Fibroblast of villous mesenchyme (primary cell): ENCODE results near the gene GNA15. TPM values are rescaled to one million over a fixed set of nuclear protein-coding genes. Genes with fewer than 3 reads are reported as not detected.
"Not testable (repeated sequence)": the region's sequence is repeated elsewhere in the genome, so short reads cannot be mapped to it uniquely, and the experiment has no call there.

Source experiments
- DNase-seq: peaks from one replicate; pipeline ENCODE4 v3.0.0-alpha.2; 2010; ENCODE audit warnings: low read depth
- H3K4me3 ChIP-seq: 2 replicates; pipeline ENCODE4 v1.5.1; 2011; ENCODE audit warnings: low read depth, mild to moderate bottlenecking, low read length
- CTCF ChIP-seq: IDR thresholded peaks from 2 replicates; pipeline ENCODE4 v1.5.1; 2012; ENCODE audit warnings: low read depth, mild to moderate bottlenecking, low read length; ENCODE audit not compliant: insufficient read depth
- total RNA-seq: library from RNA; depleted of rRNA; stranded (reverse); fragments of >200 nt; gene quantifications from 2 replicates; pipeline ENCODE4 v1.2.3, GENCODE V29; 2012

The GNA15 gene
- total RNA-seq, 1 donor = under 0.01 TPM

GRCh38 chr19:3149526-3150505 is 14.0 kb downstream of the GNA15 start:
- no peak overlapping the region for H3K4me3 ChIP-seq
- TF ChIP-seq CTCF = no peak
- DNase-seq = no peak

- TF ChIP-seq CTCF = no peak
- no peak for DNase-seq
- no peak overlapping the region for H3K4me3 ChIP-seq
These were observed 15.0 kb downstream of the GNA15 start for GRCh38 chr19:3150739-3151329.

GRCh38 chr19:3151563-3152418 is 16.0 kb downstream of the GNA15 start:
- TF ChIP-seq CTCF = no peak
- no peak for DNase-seq
- no peak overlapping the region for H3K4me3 ChIP-seq

- TF ChIP-seq CTCF = no peak
- DNase-seq = no peak
- no peak overlapping the region for H3K4me3 ChIP-seq
These were observed 16.6 kb downstream of the GNA15 start for GRCh38 chr19:3152419-3152780.

- no peak for TF ChIP-seq CTCF
- no peak for DNase-seq
These were observed 17.7 kb downstream of the GNA15 start for GRCh38 chr19:3153286-3154230.

DNA sequence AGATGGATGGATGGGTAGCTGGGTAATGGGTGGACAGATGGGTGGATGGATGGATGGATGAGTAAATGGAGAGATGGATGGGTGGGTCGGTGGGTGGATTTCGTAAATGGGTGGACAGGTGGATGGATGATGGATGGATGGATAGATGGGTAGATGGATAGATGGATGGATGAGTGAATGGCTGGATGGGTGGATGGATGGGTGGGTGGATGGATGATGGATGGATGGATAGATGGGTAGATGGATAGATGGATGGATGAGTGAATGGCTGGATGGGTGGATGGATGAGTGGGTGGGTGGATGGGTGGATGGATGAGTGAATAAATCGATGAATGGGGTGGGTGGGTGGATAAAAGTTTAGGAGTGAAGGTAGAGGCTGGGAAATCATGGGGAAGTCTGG is 18.6 kb downstream of the GNA15 start:
- DNase-seq = not testable (repeated sequence)
- peak overlapping the region; percentile 14 for H3K4me3 ChIP-seq

More at GRCh38 chr19:3153286-3154230, 17.7 kb downstream of the GNA15 start:
- no peak overlapping the region for H3K4me3 ChIP-seq
